ENCODE measurements around the gene SPECC1L. TPM values are rescaled to one million over a fixed set of nuclear protein-coding genes. Genes with fewer than 3 reads are reported as not detected.
A peak's percentile ranks its signal among the peaks of the same experiment; 100 is the strongest.

SPECC1L gene, protein sequence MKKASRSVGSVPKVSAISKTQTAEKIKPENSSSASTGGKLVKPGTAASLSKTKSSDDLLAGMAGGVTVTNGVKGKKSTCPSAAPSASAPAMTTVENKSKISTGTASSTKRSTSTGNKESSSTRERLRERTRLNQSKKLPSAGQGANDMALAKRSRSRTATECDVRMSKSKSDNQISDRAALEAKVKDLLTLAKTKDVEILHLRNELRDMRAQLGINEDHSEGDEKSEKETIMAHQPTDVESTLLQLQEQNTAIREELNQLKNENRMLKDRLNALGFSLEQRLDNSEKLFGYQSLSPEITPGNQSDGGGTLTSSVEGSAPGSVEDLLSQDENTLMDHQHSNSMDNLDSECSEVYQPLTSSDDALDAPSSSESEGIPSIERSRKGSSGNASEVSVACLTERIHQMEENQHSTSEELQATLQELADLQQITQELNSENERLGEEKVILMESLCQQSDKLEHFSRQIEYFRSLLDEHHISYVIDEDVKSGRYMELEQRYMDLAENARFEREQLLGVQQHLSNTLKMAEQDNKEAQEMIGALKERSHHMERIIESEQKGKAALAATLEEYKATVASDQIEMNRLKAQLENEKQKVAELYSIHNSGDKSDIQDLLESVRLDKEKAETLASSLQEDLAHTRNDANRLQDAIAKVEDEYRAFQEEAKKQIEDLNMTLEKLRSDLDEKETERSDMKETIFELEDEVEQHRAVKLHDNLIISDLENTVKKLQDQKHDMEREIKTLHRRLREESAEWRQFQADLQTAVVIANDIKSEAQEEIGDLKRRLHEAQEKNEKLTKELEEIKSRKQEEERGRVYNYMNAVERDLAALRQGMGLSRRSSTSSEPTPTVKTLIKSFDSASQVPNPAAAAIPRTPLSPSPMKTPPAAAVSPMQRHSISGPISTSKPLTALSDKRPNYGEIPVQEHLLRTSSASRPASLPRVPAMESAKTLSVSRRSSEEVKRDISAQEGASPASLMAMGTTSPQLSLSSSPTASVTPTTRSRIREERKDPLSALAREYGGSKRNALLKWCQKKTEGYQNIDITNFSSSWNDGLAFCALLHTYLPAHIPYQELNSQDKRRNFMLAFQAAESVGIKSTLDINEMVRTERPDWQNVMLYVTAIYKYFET
- 100 to 1,000 TPM in 1 of 4 donors, 10 to 100 TPM in 3; 65.2 to 102 (median 69.2) TPM for total RNA-seq

GRCh38 chr22:24270556-24271385 lies at the start of gene SPECC1L:
SPECC1L (plus strand) TSS chr22:24270831; CDS start chr22:24302232, 31,401 bp downstream.
- TF ChIP-seq CTCF (IDR thresholded peaks at IDR 0.05) (peak in 1 of 6 experiments; percentile 8), POLR2A (IDR thresholded peaks at IDR 0.05) (peak; percentile 93 to 99)
- intact Hi-C loops (cut with DNase I) = no loop called here

GRCh38 chr22:24224468-24224867 lies 46.2 kb upstream of the SPECC1L start:
- H3K4me3 ChIP-seq (replicated peaks in 1 of 3) = no peak overlapping the region
- no peaks in the 10 kb centered on the region for H3K4me1 ChIP-seq
- H3K36me3 ChIP-seq = peaks cover 22 to 23% of the 10 kb centered on the region in 2 donors
- no peak for DNase-seq
- intact Hi-C loops (cut with DNase I) = no loop called here
- no peak overlapping the region for H3K27ac ChIP-seq
- H3K9me3 ChIP-seq = no peaks in the 10 kb centered on the region
- 95 to 97% methylated on average over 1 of the region's 1 CpG for WGBS, 2 donors
- no peak for TF ChIP-seq POLR2A (IDR thresholded peaks at IDR 0.05)
- TF ChIP-seq CTCF (IDR thresholded peaks at IDR 0.05) = no peak
- H3K27me3 ChIP-seq = no peaks in the 10 kb centered on the region

More at GRCh38 chr22:24270556-24271385, at the start of gene SPECC1L:
- DNase-seq = peak; percentile 94 to 95
- H3K4me3 ChIP-seq (replicated peaks in 1 of 3) = peak within 1 kb of the TSS; percentile 77 to 97 (median 83)
- no peaks in the 10 kb centered on the region for H3K27me3 ChIP-seq
- no peaks in the 10 kb centered on the region for H3K9me3 ChIP-seq
- WGBS, 2 donors = 0 to 5% methylated on average over 8 to 13 of the region's 89 CpGs
- peaks cover 30 to 35% of the 10 kb centered on the region in 2 donors for H3K4me1 ChIP-seq
- H3K36me3 ChIP-seq = no peaks in the 10 kb centered on the region
- peak within 1 kb of the TSS; percentile 84 to 94 (median 91) for H3K27ac ChIP-seq

- intact Hi-C loops (cut with DNase I) = no loop called here
- H3K9me3 ChIP-seq = no peaks in the 10 kb centered on the region
- no peak for DNase-seq
- no peak overlapping the region for H3K27ac ChIP-seq
- WGBS, 2 donors = 90 to 91% methylated on average over 10 to 14 of the region's 14 CpGs
- no peak overlapping the region for H3K4me3 ChIP-seq (replicated peaks in 1 of 3)
- peaks cover 22 to 23% of the 10 kb centered on the region in 2 donors for H3K36me3 ChIP-seq
- TF ChIP-seq POLR2A (IDR thresholded peaks at IDR 0.05) (no peak), CTCF (IDR thresholded peaks at IDR 0.05) (no peak)
- no peaks in the 10 kb centered on the region for H3K4me1 ChIP-seq
- H3K27me3 ChIP-seq = no peaks in the 10 kb centered on the region
Measured at GRCh38 chr22:24225044-24225601, 45.5 kb upstream of the SPECC1L start.

DNA sequence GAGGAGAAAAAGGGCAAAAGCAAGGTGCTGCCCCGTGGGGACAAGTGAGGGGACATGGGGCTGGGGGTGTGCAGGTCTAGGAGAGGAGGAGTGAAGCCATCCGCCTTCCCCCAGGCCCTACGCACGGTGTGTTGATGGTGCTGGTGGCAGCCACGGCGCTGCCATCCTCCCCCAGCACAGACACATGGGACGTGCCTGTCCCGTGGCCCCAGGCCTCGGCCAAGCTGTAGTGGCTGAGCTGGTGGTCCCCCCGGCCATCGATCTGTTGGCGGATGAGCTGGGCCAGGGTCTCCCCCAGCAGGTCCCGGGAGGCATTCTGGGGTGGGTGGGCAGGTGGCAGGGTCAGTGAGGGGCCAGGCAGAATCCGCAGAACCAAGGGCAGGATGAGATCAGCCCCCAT lies 44.7 kb upstream of the SPECC1L start:
- Histone ChIP-seq H3K27ac (no peak overlapping the region), H3K4me1 (peaks cover 0 to 4% of the 10 kb centered on the region in 2 donors)
- 90 to 95% methylated on average over 10 to 13 of the region's 14 CpGs for WGBS, 2 donors

More for the DNA sequence above, 44.7 kb upstream of the SPECC1L start:
- no peaks in the 10 kb centered on the region for H3K9me3 ChIP-seq
- TF ChIP-seq CTCF (IDR thresholded peaks at IDR 0.05) (no peak), POLR2A (IDR thresholded peaks at IDR 0.05) (no peak)
- H3K36me3 ChIP-seq = peaks cover 19 to 22% of the 10 kb centered on the region in 2 donors
- DNase-seq = no peak
- intact Hi-C loops (cut with DNase I) = no loop called here
- H3K4me3 ChIP-seq (replicated peaks in 1 of 3) = no peak overlapping the region
- no peaks in the 10 kb centered on the region for H3K27me3 ChIP-seq
